ENCODE data around the gene BTBD3.

Gene BTBD3

DNA sequence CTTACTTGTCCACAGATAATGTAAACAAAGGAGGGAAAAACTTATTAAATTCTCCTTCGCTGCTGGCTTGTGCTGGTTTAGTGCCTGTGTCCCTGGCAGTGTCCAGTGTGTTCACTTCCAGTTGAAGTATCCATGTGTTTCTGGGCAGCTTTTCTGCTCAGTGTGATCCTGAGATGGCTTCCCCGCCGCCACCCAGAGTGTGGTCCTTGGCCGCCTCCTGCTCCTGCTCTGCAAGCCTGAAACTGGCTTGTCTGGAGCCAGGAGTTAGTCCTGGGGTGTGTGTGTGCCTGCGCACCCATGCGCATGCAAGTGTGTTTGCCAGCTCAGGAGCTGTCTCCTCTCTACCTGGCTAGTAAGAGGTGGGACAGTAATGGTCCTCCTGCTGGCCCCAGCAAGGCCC, 7.2 kb downstream of the BTBD3 start:
- DNase-seq (ENCODE audit: low read depth), result no peak
- no peak overlapping the region for H3K4me3 ChIP-seq (ENCODE audit: low read length)
- TF ChIP-seq, protein P1, sequence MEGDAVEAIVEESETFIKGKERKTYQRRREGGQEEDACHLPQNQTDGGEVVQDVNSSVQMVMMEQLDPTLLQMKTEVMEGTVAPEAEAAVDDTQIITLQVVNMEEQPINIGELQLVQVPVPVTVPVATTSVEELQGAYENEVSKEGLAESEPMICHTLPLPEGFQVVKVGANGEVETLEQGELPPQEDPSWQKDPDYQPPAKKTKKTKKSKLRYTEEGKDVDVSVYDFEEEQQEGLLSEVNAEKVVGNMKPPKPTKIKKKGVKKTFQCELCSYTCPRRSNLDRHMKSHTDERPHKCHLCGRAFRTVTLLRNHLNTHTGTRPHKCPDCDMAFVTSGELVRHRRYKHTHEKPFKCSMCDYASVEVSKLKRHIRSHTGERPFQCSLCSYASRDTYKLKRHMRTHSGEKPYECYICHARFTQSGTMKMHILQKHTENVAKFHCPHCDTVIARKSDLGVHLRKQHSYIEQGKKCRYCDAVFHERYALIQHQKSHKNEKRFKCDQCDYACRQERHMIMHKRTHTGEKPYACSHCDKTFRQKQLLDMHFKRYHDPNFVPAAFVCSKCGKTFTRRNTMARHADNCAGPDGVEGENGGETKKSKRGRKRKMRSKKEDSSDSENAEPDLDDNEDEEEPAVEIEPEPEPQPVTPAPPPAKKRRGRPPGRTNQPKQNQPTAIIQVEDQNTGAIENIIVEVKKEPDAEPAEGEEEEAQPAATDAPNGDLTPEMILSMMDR (conservative IDR thresholded peaks at IDR 0.05; ENCODE audit: low read depth, low read length), result no peak

DNA sequence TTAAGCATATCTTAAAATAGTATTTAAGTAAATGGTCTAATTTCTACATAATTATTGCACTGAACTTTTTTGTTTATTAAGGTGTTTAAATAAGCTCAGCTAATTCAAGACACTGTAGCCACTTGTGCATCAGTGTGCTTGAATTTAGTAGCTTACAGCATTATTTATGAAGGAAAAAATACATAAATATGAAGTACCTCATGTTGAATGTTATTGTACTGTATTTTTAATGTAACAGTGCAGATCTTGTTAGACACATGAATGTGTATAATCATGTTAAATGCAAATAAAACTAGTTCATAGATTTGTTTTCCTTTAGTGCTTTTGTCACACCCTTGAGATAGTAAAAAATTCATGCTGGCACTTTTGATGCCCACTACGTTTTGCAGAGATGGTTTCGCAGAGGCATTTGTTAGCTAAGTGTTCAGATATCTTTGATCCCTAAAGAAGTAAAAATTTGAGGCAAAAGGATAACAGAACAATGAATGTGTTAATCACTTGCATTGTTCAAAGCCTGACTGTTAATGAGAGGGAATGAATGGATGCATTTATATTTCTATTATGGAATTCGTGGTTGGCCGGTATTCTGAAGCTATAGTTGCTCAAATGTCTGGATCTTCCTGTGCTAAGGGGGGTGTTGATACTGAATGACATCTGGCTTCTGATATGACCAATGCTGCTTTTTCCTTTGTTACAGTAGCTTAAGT, 8.8 kb downstream of the BTBD3 start:
- TF ChIP-seq, protein P1 (conservative IDR thresholded peaks at IDR 0.05; ENCODE audit: low read depth, low read length), result no peak
- H3K4me3 ChIP-seq (ENCODE audit: low read length), result no peak overlapping the region
- DNase-seq (ENCODE audit: low read depth), result no peak

DNA sequence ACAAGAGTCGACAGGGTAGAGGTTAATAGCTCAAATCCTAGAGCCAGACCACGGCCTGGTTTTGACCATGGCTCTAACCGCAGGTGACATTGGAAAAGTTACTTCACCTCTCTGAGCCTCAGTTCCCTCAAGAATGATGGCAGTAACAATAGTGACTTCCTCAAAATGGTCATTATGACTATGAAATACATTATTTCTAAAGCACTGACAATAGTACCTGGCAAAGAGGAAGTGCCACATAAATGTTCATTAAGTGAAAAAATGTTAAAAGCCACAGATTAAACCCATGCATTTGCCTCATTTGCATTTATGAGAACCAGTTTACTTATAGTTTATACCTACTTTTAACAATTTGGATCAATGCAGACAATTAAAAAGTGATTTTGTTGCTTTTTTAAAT, 12.3 kb downstream of the BTBD3 start:
- H3K4me3 ChIP-seq (ENCODE audit: low read length), result no peak overlapping the region
- TF ChIP-seq, protein P1 (conservative IDR thresholded peaks at IDR 0.05; ENCODE audit: low read depth, low read length), result no peak
- DNase-seq (ENCODE audit: low read depth), result no peak

DNA sequence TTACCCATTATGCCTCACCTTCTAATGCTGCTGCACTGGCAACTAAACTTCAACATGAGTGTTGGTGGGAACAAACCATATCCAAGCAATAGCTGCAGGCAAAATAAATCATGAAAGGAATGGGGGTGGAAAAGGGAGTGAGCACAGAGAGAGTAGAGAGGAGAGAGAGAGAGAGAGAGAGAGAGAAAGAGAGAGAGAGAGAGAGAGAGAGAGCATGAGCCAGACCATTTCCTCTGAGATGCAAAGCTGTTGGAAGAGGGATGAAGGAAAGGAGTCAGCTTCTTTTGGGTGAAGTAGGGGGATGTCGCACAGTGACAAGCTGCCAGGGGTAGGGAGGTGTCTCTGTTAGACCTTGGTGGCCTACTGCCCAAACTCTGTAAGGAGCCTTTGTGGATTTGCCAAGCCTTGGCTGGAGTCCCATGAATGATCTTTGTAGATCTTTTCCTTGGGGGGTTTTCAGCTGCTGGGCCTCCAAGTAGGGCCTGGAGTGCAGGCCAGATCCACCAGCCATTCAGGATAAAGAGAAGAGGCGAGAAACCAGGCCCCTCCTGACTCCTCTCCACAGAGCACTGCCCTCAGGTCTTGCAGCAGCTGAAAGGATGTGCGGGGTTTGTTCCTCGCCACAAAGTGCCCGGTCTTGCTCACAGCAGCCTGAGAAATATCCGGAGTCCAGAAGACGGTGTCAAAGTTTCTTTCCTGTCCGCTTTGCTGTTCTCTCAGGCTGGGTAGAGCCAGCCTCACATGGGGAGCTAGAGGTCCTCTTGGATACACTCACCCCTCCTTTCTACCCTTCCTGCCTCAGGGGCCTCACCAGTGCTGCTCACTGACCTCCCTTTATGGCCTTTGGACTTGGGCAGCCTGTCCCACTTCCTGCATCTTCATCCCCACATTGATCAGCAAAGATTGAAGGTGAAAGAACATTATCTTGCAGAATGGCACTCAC, 17.8 kb downstream of the BTBD3 start:
- DNase-seq (ENCODE audit: low read depth), result no peak
- no peak overlapping the region for H3K4me3 ChIP-seq (ENCODE audit: low read length)
- TF ChIP-seq, protein P1 (conservative IDR thresholded peaks at IDR 0.05; ENCODE audit: low read depth, low read length), result no peak

DNA sequence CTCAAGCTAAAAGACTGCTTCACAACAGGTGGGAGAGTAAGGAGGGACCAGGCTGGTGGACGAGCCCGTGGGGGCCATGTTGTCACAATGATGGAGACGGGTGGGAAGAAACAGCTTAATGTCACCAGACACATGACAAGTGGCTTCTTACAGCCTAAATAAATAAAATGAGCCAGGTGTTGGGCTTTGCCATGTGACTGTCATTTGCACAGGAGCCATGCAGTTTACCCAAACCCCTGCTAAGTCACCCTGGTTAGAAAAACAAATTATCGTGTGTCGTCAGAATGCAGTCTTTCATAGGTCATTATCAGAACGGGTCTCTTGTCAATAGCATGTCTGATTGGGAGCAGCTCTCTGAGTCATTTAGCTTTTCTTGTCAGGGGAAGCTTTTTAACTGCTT, 18.5 kb downstream of the BTBD3 start:
- TF ChIP-seq, protein P1 (conservative IDR thresholded peaks at IDR 0.05; ENCODE audit: low read depth, low read length), result no peak
- no peak overlapping the region for H3K4me3 ChIP-seq (ENCODE audit: low read length)
- DNase-seq (ENCODE audit: low read depth), result no peak

DNA sequence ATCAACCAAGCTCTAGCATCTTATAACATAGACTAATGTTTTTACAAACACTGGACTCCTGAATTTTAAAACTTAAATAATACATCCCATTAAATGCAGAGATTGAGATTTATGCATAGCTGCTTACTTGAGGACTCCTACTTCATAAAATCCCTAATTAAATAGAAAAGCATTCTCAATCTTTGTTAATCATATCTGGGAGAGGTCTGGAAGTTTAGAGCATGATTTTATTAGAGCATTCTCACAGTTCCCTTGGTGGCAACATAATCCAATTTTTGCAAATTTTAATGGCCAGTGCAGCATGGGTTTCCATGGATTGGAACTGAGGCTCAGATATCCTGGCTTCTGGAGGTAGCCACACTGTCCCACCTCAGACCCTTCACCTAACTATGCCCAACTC, 19.5 kb downstream of the BTBD3 start:
- TF ChIP-seq, protein P1 (conservative IDR thresholded peaks at IDR 0.05; ENCODE audit: low read depth, low read length), result no peak
- DNase-seq (ENCODE audit: low read depth), result no peak
- no peak overlapping the region for H3K4me3 ChIP-seq (ENCODE audit: low read length)
